Neuronal stem cell (in vitro differentiated cells): ENCODE results near the gene USP15.

ENCODE experiments used
- DNase-seq: peaks from one replicate; pipeline ENCODE4 v3.0.0-alpha.2; 2013; ENCODE audit warnings: low spot score
- H2AFZ ChIP-seq: one replicate; pipeline ENCODE4 v1.6.1; 2013; ENCODE audit warnings: mild to moderate bottlenecking, low read length, inconsistent platforms
- H2AK5ac ChIP-seq: 2 replicates; pipeline ENCODE4 v1.6.1; 2013; ENCODE audit warnings: low read depth, mild to moderate bottlenecking, inconsistent platforms, low read length, moderate library complexity, mixed read lengths
- H2BK120ac ChIP-seq: 2 replicates; pipeline ENCODE4 v1.6.1; 2013; ENCODE audit warnings: low read depth, mild to moderate bottlenecking, inconsistent platforms, low read length, moderate library complexity, mixed read lengths
- H2BK12ac ChIP-seq: one replicate; pipeline ENCODE4 v1.6.1; 2013; ENCODE audit warnings: low read length, inconsistent platforms
- H2BK15ac ChIP-seq: 2 replicates; pipeline ENCODE4 v1.6.1; 2013; ENCODE audit warnings: mild to moderate bottlenecking, low read length, inconsistent platforms, mixed read lengths
- H2BK5ac ChIP-seq: one replicate; pipeline ENCODE4 v1.6.1; 2013; ENCODE audit warnings: inconsistent platforms, mild to moderate bottlenecking, low read length, moderate library complexity
- H3K14ac ChIP-seq: one replicate; pipeline ENCODE4 v1.6.1; 2013; ENCODE audit warnings: low read length, inconsistent platforms
- H3K18ac ChIP-seq: 2 replicates; pipeline ENCODE4 v1.6.1; 2013; ENCODE audit warnings: low read length, inconsistent platforms
- H3K23ac ChIP-seq: 2 replicates; pipeline ENCODE4 v1.6.1; 2013; ENCODE audit warnings: low read depth, mild to moderate bottlenecking, mixed read lengths, low read length, inconsistent platforms; ENCODE audit not compliant: poor library complexity
- H3K27ac ChIP-seq: replicated peaks from 3 replicates; pipeline ENCODE4 v1.5.1; 2013; ENCODE audit warnings: low read length, inconsistent platforms
- H3K27me3 ChIP-seq, 3 experiments: 2 replicates each; pipeline ENCODE4 v1.6.1; 2013; ENCODE audit warnings: low read length in 3 of 3, mild to moderate bottlenecking in 2 of 3, inconsistent platforms in 1 of 3, low read depth in 1 of 3, mixed read lengths in 1 of 3, moderate library complexity in 1 of 3; ENCODE audit not compliant: control insufficient read depth in 3 of 3, insufficient read depth in 3 of 3
- H3K36me3 ChIP-seq, 2 donors: replicated peaks in 1 of 2; 2 replicates each; pipeline ENCODE4 v1.6.1; 2013; ENCODE audit warnings: low read length in 2 of 2; ENCODE audit not compliant: control insufficient read depth in 2 of 2, insufficient read depth in 2 of 2
- H3K4ac ChIP-seq: 2 replicates; pipeline ENCODE4 v1.6.1; 2013; ENCODE audit warnings: inconsistent platforms, mild to moderate bottlenecking, low read length, moderate library complexity
- H3K4me1 ChIP-seq, 2 donors: 1 replicate in 1 of 2; 2 replicates in 1 of 2; pipeline ENCODE4 v1.6.1; 2013; ENCODE audit warnings: low read length in 2 of 2, low read depth in 1 of 2; ENCODE audit not compliant: control insufficient read depth in 2 of 2, insufficient read depth in 1 of 2
- H3K4me2 ChIP-seq: one replicate; pipeline ENCODE4 v1.6.1; 2013; ENCODE audit warnings: mild to moderate bottlenecking, low read length, inconsistent platforms; ENCODE audit not compliant: insufficient read depth, poor library complexity, severe bottlenecking
- H3K4me3 ChIP-seq, 2 donors: 2 replicates each; pipeline ENCODE4 v1.5.1; 2013; ENCODE audit warnings: low read length in 2 of 2, mild to moderate bottlenecking in 2 of 2, inconsistent platforms in 1 of 2, moderate library complexity in 1 of 2
- H3K79me1 ChIP-seq: one replicate; pipeline ENCODE4 v1.6.1; 2013; ENCODE audit warnings: low read depth, mild to moderate bottlenecking, inconsistent platforms, low read length, moderate library complexity
- H3K9ac ChIP-seq: one replicate; pipeline ENCODE4 v1.6.1; 2013; ENCODE audit warnings: mild to moderate bottlenecking, low read depth, low read length, inconsistent platforms; ENCODE audit not compliant: poor library complexity
- H3K9me3 ChIP-seq, 2 donors: replicated peaks in 1 of 2; 2 replicates each; pipeline versions ENCODE3 to v1.6.1; 2013; ENCODE audit warnings: low read length in 2 of 2, mild to moderate bottlenecking in 2 of 2, inconsistent platforms in 1 of 2, low read depth in 1 of 2, mixed read lengths in 1 of 2, moderate library complexity in 1 of 2; ENCODE audit not compliant: control insufficient read depth in 2 of 2, insufficient read depth in 1 of 2
- H4K8ac ChIP-seq: one replicate; pipeline ENCODE4 v1.6.1; 2013; ENCODE audit warnings: low read depth, mild to moderate bottlenecking, inconsistent platforms, low read length, moderate library complexity
- H4K91ac ChIP-seq: one replicate; pipeline ENCODE4 v1.6.1; 2013; ENCODE audit warnings: low read length, low read depth, mild to moderate bottlenecking, inconsistent platforms; ENCODE audit not compliant: poor library complexity
- WGBS, 2 donors: extraction: QIAGEN DNeasy Blood & Tissue Kit; methylation state at CpG; one replicate each; pipeline ENCODE4 v1.1.7; 2013; ENCODE audit warnings: missing lambda C conversion rate in 2 of 2, mixed read lengths in 1 of 2; ENCODE audit not compliant: insufficient read length in 2 of 2, insufficient replicate concordance in 1 of 2; ENCODE audit errors: extremely low coverage in 2 of 2; 5-methylcytosine and 5-hydroxymethylcytosine counted together

USP15 gene

DNA sequence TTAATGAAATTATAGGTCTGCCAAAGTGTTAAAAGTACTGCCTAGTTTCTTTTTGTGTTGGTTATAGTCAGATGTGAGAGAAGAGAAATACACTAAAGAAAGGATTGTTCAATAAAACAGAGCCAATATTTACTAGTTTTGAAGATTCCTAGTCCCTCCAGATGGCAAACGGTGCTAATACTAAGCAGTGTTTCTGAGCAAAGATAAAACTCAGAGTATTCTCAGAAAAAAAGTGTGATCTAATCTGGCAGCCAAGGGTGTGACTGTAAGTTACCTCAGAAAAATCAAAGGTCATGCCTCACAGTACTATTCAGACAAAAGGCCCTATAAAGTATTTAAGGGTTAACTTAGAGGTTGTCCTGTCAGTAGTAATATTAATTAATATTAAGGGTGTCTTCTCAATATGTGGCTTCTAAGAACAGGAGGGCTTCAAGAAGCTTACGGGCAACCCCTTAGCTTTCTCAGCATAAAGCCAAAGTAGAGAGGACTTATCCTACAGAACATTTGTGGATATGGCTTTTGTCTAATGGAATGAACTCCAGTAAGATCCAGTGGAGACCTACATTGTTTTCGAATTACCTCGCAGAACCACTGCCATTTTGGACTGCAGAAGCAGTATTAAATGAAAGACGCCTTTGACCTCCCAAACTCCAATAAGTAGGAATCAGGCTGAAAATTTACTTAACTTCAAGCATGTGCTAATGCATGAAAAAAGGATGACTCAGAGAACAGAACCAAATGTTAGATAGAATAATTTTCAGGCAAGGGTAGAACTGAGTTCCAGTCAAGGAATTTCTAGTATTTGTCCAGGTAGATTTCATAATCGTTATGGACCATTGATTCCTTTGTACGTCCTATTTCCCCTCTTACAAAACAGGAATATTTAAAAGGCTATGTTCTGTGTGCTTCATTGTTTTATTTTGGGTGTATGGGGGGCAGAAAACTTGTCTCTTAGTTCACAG lies 46.6 kb downstream of the USP15 start:
- no peak overlapping the region for H3K27ac ChIP-seq
- H2AK5ac ChIP-seq, result no peak overlapping the region
- H3K9ac ChIP-seq, result no peak overlapping the region
- H3K4ac ChIP-seq, result no peak overlapping the region
- H2AFZ ChIP-seq, result no peak overlapping the region
- H3K18ac ChIP-seq, result no peak overlapping the region
- H3K36me3 ChIP-seq, result peaks cover 5 to 60% of the 10 kb centered on the region in 2 donors
- no peak overlapping the region for H3K23ac ChIP-seq
- H3K4me3 ChIP-seq, result no peak overlapping the region
- H2BK120ac ChIP-seq, result no peak overlapping the region
- H3K9me3 ChIP-seq, result peaks cover 3 to 28% of the 10 kb centered on the region in 2 donors
- H2BK5ac ChIP-seq, result no peak overlapping the region
- H3K79me1 ChIP-seq, result no peaks in the 10 kb centered on the region
- no peak overlapping the region for H2BK15ac ChIP-seq
- no peak overlapping the region for H4K8ac ChIP-seq
- no peak overlapping the region for H4K91ac ChIP-seq
- H3K4me1 ChIP-seq, result no peaks in the 10 kb centered on the region
- no peaks in the 10 kb centered on the region for H3K27me3 ChIP-seq
- no CpG with 5 or more reads among the region's 7 CpGs for WGBS, 2 donors
- H3K4me2 ChIP-seq, result no peak overlapping the region
- no peak overlapping the region for H3K14ac ChIP-seq
- no peak for DNase-seq
- H2BK12ac ChIP-seq, result no peak overlapping the region

DNA sequence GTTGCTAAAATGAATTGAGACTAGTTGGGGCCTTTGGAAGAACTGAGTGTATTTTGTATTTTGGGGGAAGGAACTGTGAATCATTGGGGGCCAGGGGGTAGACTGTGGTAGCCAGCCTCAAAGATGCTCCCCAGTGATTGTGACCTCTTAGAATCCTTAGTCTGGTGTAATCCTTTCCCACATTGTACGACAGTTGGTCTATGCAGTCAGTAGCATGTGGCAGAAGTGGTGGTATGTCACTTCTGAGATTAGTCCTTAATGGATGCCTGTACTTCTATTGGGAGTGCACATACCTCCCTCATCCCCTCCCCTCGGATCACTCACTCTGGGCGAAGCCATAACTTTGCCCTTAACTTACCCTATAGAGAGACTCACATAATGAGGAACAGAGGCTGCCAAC lies 48.0 kb downstream of the USP15 start:
- H3K4me1 ChIP-seq, result no peaks in the 10 kb centered on the region
- no peak overlapping the region for H3K4ac ChIP-seq
- H4K91ac ChIP-seq, result no peak overlapping the region
- no peaks in the 10 kb centered on the region for H3K79me1 ChIP-seq
- no peak overlapping the region for H3K18ac ChIP-seq
- peaks cover 5 to 51% of the 10 kb centered on the region in 2 donors for H3K36me3 ChIP-seq
- no peak overlapping the region for H2BK120ac ChIP-seq
- H2BK5ac ChIP-seq, result no peak overlapping the region
- H2AK5ac ChIP-seq, result no peak overlapping the region
- no CpG with 5 or more reads among the region's 3 CpGs for WGBS, 2 donors
- no peaks in the 10 kb centered on the region for H3K27me3 ChIP-seq
- no peak overlapping the region for H3K4me3 ChIP-seq
- H4K8ac ChIP-seq, result no peak overlapping the region
- DNase-seq, result no peak
- no peak overlapping the region for H3K27ac ChIP-seq
- H3K14ac ChIP-seq, result no peak overlapping the region
- peaks cover 3 to 28% of the 10 kb centered on the region in 2 donors for H3K9me3 ChIP-seq
- H3K4me2 ChIP-seq, result no peak overlapping the region
- no peak overlapping the region for H2BK15ac ChIP-seq
- no peak overlapping the region for H3K9ac ChIP-seq
- H3K23ac ChIP-seq, result no peak overlapping the region
- H2BK12ac ChIP-seq, result no peak overlapping the region
- H2AFZ ChIP-seq, result no peak overlapping the region

- no peak overlapping the region for H3K9ac ChIP-seq
- no peak overlapping the region for H3K18ac ChIP-seq
- H2BK120ac ChIP-seq, result no peak overlapping the region
- no peaks in the 10 kb centered on the region for H3K27me3 ChIP-seq
- H2BK12ac ChIP-seq, result no peak overlapping the region
- no peak overlapping the region for H4K8ac ChIP-seq
- no peak for DNase-seq
- H2AK5ac ChIP-seq, result no peak overlapping the region
- no peak overlapping the region for H2BK5ac ChIP-seq
- H2BK15ac ChIP-seq, result no peak overlapping the region
- no peaks in the 10 kb centered on the region for H3K4me1 ChIP-seq
- H3K23ac ChIP-seq, result no peak overlapping the region
- peaks cover 0 to 13% of the 10 kb centered on the region in 2 donors for H3K36me3 ChIP-seq
- H2AFZ ChIP-seq, result no peak overlapping the region
- no peak overlapping the region for H3K4ac ChIP-seq
- no peaks in the 10 kb centered on the region for H3K79me1 ChIP-seq
- no peak overlapping the region for H4K91ac ChIP-seq
- WGBS, 2 donors, result no CpG with 5 or more reads among the region's 2 CpGs
- H3K4me3 ChIP-seq, result no peak overlapping the region
- H3K14ac ChIP-seq, result no peak overlapping the region
- no peak overlapping the region for H3K4me2 ChIP-seq
- H3K27ac ChIP-seq, result no peak overlapping the region
- H3K9me3 ChIP-seq, result no peaks in the 10 kb centered on the region
Observed at GRCh38 chr12:62313727-62314380, 53.6 kb downstream of the USP15 start.

DNA sequence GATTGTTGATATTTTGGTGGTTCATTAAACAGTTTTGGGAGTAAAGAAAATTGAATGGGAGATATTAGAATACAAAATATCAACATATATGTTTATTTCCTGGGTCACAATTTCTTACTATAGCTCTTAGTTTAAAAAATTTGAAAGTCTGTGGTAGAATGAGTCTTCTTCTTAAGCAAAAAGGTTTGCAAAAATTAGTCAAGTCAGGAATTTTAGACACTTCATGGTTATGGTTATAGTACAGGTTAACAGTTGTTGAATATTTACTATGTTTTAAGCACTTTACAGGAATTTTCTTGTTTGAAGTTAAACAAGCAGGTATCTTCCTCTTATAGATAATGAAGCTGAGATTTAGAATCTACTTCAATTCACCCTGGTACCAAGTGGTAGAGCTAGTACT lies 56.8 kb downstream of the USP15 start:
- no peak overlapping the region for H4K8ac ChIP-seq
- H2AK5ac ChIP-seq, result no peak overlapping the region
- H3K4me3 ChIP-seq, result no peak overlapping the region
- H3K4ac ChIP-seq, result no peak overlapping the region
- H3K36me3 ChIP-seq, result peaks cover 0 to 30% of the 10 kb centered on the region in 2 donors
- no peak overlapping the region for H2BK12ac ChIP-seq
- no peak overlapping the region for H2BK120ac ChIP-seq
- no peak for DNase-seq
- H3K4me1 ChIP-seq, result no peaks in the 10 kb centered on the region
- no peak overlapping the region for H4K91ac ChIP-seq
- H3K27me3 ChIP-seq, result no peaks in the 10 kb centered on the region
- H3K14ac ChIP-seq, result no peak overlapping the region
- no peak overlapping the region for H3K23ac ChIP-seq
- H3K9ac ChIP-seq, result no peak overlapping the region
- no peaks in the 10 kb centered on the region for H3K9me3 ChIP-seq
- H3K79me1 ChIP-seq, result no peaks in the 10 kb centered on the region
- no peak overlapping the region for H3K27ac ChIP-seq
- no peak overlapping the region for H2BK15ac ChIP-seq
- H3K18ac ChIP-seq, result no peak overlapping the region
- no peak overlapping the region for H3K4me2 ChIP-seq
- no peak overlapping the region for H2BK5ac ChIP-seq
- H2AFZ ChIP-seq, result no peak overlapping the region
